Mucosa of rectum (tissue), 2 donors: ENCODE data around the gene PKLR.
A peak's percentile ranks its signal among the peaks of the same experiment; 100 is the strongest.

Source experiments
- H3K27ac ChIP-seq, 2 donors: one replicate each; pipeline ENCODE4 v1.7.0; 2013; ENCODE audit warnings: inconsistent platforms in 2 of 2, low read depth in 2 of 2, low read length in 2 of 2
- H3K27me3 ChIP-seq, 2 donors: one replicate each; pipeline ENCODE4 v1.7.0; 2013; ENCODE audit warnings: low read length in 2 of 2; ENCODE audit not compliant: control insufficient read depth in 2 of 2, insufficient read depth in 2 of 2
- H3K36me3 ChIP-seq, 2 donors: one replicate each; pipeline ENCODE4 v1.7.0; 2013; ENCODE audit warnings: low read length in 2 of 2; ENCODE audit not compliant: control insufficient read depth in 2 of 2, insufficient read depth in 2 of 2
- H3K4me1 ChIP-seq, 2 donors: one replicate each; pipeline ENCODE4 v1.7.0; 2013; ENCODE audit warnings: low read length in 2 of 2, mild to moderate bottlenecking in 1 of 2; ENCODE audit not compliant: control insufficient read depth in 2 of 2, insufficient read depth in 2 of 2
- H3K4me3 ChIP-seq, 2 donors: one replicate each; pipeline ENCODE4 v1.7.0; 2013; ENCODE audit warnings: low read length in 2 of 2
- H3K9ac ChIP-seq, 2 donors: one replicate each; pipeline ENCODE4 v1.7.0; 2013; ENCODE audit warnings: low read length in 2 of 2, low read depth in 1 of 2, mild to moderate bottlenecking in 1 of 2
- H3K9me3 ChIP-seq, 2 donors: one replicate each; pipeline ENCODE4 v1.7.0; 2013; ENCODE audit warnings: low read length in 2 of 2; ENCODE audit not compliant: control insufficient read depth in 2 of 2
- donor health status: healthy.
- donor health status: Normal muscosa, but diverticular disease.

Gene PKLR

GRCh38 chr1:155319536-155319935 is 18.3 kb upstream of the PKLR start:
- H3K9ac ChIP-seq: no peak overlapping the region
- H3K36me3 ChIP-seq: peaks cover 15 to 16% of the 10 kb centered on the region in 2 donors
- H3K27ac ChIP-seq: no peak overlapping the region
- H3K4me1 ChIP-seq: peaks cover 23 to 28% of the 10 kb centered on the region in 2 donors
- H3K9me3 ChIP-seq: no peaks in the 10 kb centered on the region
- no peak overlapping the region for H3K4me3 ChIP-seq
- no peaks in the 10 kb centered on the region for H3K27me3 ChIP-seq

- H3K4me1 ChIP-seq: peaks cover 23 to 28% of the 10 kb centered on the region in 2 donors
- H3K9me3 ChIP-seq: no peaks in the 10 kb centered on the region
- H3K36me3 ChIP-seq: peaks cover 19 to 20% of the 10 kb centered on the region in 2 donors
- no peak overlapping the region for H3K27ac ChIP-seq
- H3K9ac ChIP-seq: no peak overlapping the region
- no peak overlapping the region for H3K4me3 ChIP-seq
- H3K27me3 ChIP-seq: no peaks in the 10 kb centered on the region
Measured at GRCh38 chr1:155318082-155318481, 16.8 kb upstream of the PKLR start.

- Histone ChIP-seq H3K27me3 (no peaks in the 10 kb centered on the region), H3K4me1 (peaks cover 15 to 20% of the 10 kb centered on the region in 2 donors), H3K9me3 (no peaks in the 10 kb centered on the region), H3K4me3 (no peak overlapping the region), H3K36me3 (peaks cover 27 to 28% of the 10 kb centered on the region in 2 donors), H3K9ac (no peak overlapping the region), H3K27ac (peak overlapping the region in 1 of 2 donors; percentile 31)
Measured at GRCh38 chr1:155316922-155317321, 15.7 kb upstream of the PKLR start.

- H3K9ac ChIP-seq: no peak overlapping the region
- no peaks in the 10 kb centered on the region for H3K9me3 ChIP-seq
- H3K4me3 ChIP-seq: no peak overlapping the region
- no peaks in the 10 kb centered on the region for H3K27me3 ChIP-seq
- peaks cover 20 to 25% of the 10 kb centered on the region in 2 donors for H3K36me3 ChIP-seq
- no peak overlapping the region for H3K27ac ChIP-seq
- peaks cover 11 to 12% of the 10 kb centered on the region in 2 donors for H3K4me1 ChIP-seq
Measured at GRCh38 chr1:155313261-155313660, 12.0 kb upstream of the PKLR start.

GRCh38 chr1:155309423-155310021 is 8.3 kb upstream of the PKLR start:
- H3K9me3 ChIP-seq: no peaks in the 10 kb centered on the region
- peak overlapping the region; percentile 89 to 92 for H3K27ac ChIP-seq
- H3K27me3 ChIP-seq: no peaks in the 10 kb centered on the region
- peak overlapping the region; percentile 75 to 99 for H3K4me3 ChIP-seq
- H3K9ac ChIP-seq: peak overlapping the region; percentile 83 to 97
- H3K36me3 ChIP-seq: peaks cover 11 to 20% of the 10 kb centered on the region in 2 donors
- peaks cover 8 to 14% of the 10 kb centered on the region in 2 donors for H3K4me1 ChIP-seq

- peak within 1 kb of the TSS; percentile 75 to 99 for H3K4me3 ChIP-seq
- no peaks in the 10 kb centered on the region for H3K9me3 ChIP-seq
- H3K27me3 ChIP-seq: no peaks in the 10 kb centered on the region
- peaks cover 11 to 20% of the 10 kb centered on the region in 2 donors for H3K36me3 ChIP-seq
- H3K27ac ChIP-seq: peak within 1 kb of the TSS; percentile 89 to 92
- H3K9ac ChIP-seq: peak within 1 kb of the TSS; percentile 83 to 97
- H3K4me1 ChIP-seq: peaks cover 8 to 17% of the 10 kb centered on the region in 2 donors
Measured at GRCh38 chr1:155308493-155309422, 7.5 kb upstream of the PKLR start, which contains the start of gene FDPS. FDPS (plus strand) TSS chr1:155308866; CDS start chr1:155309790, 924 bp downstream.

- H3K36me3 ChIP-seq: peaks cover 4 to 10% of the 10 kb centered on the region in 2 donors
- no peak overlapping the region for H3K27ac ChIP-seq
- H3K4me1 ChIP-seq: peaks cover 8 to 17% of the 10 kb centered on the region in 2 donors
- no peaks in the 10 kb centered on the region for H3K9me3 ChIP-seq
- H3K27me3 ChIP-seq: no peaks in the 10 kb centered on the region
- H3K9ac ChIP-seq: no peak overlapping the region
- H3K4me3 ChIP-seq: no peak overlapping the region
Measured at GRCh38 chr1:155307247-155307740, 6.1 kb upstream of the PKLR start.

- Histone ChIP-seq H3K9me3 (no peaks in the 10 kb centered on the region), H3K27me3 (no peaks in the 10 kb centered on the region), H3K4me1 (peaks cover 12 to 20% of the 10 kb centered on the region in 2 donors), H3K9ac (no peak overlapping the region), H3K4me3 (no peak overlapping the region), H3K27ac (no peak overlapping the region), H3K36me3 (peaks cover 0 to 2% of the 10 kb centered on the region in 2 donors)
Measured at GRCh38 chr1:155305881-155306391, 4.7 kb upstream of the PKLR start.

GRCh38 chr1:155304558-155305063 is 3.4 kb upstream of the PKLR start:
- no peak overlapping the region for H3K9ac ChIP-seq
- no peaks in the 10 kb centered on the region for H3K9me3 ChIP-seq
- H3K4me1 ChIP-seq: peaks cover 13 to 22% of the 10 kb centered on the region in 2 donors
- H3K27me3 ChIP-seq: no peaks in the 10 kb centered on the region
- no peaks in the 10 kb centered on the region for H3K36me3 ChIP-seq
- H3K27ac ChIP-seq: peak overlapping the region in 1 of 2 donors; percentile 27
- peak overlapping the region in 1 of 2 donors; percentile 43 for H3K4me3 ChIP-seq
